ENCODE data around the gene C3orf52.

GRCh38 chr3:112041321-112041720 lies 44.9 kb upstream of the C3orf52 start:
- TF ChIP-seq, protein P1, sequence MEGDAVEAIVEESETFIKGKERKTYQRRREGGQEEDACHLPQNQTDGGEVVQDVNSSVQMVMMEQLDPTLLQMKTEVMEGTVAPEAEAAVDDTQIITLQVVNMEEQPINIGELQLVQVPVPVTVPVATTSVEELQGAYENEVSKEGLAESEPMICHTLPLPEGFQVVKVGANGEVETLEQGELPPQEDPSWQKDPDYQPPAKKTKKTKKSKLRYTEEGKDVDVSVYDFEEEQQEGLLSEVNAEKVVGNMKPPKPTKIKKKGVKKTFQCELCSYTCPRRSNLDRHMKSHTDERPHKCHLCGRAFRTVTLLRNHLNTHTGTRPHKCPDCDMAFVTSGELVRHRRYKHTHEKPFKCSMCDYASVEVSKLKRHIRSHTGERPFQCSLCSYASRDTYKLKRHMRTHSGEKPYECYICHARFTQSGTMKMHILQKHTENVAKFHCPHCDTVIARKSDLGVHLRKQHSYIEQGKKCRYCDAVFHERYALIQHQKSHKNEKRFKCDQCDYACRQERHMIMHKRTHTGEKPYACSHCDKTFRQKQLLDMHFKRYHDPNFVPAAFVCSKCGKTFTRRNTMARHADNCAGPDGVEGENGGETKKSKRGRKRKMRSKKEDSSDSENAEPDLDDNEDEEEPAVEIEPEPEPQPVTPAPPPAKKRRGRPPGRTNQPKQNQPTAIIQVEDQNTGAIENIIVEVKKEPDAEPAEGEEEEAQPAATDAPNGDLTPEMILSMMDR (IDR thresholded peaks at IDR 0.05) = no peak
- TF ChIP-seq POLR2AphosphoS5 (IDR thresholded peaks at IDR 0.05) = no peak
- no peak for TF ChIP-seq EP300 (IDR thresholded peaks at IDR 0.05)
- TF ChIP-seq POLR2A (IDR thresholded peaks at IDR 0.05) = no peak

Data from upper lobe of left lung (tissue), 4 donors.